Ovary (tissue), 3 donors: ENCODE data around the gene GNG14.

Source experiments
- EP300 ChIP-seq: sonication (generic); formaldehyde crosslinking; IDR thresholded peaks from one replicate; pipeline ENCODE4 v1.6.1; 2017; ENCODE audit warnings: antibody characterized with exemption
- POLR2A ChIP-seq: fragments of 450-650 bp; IDR thresholded peaks from one replicate; pipeline ENCODE4 v1.6.1; 2017; ENCODE audit warnings: antibody characterized with exemption, mild to moderate bottlenecking, moderate library complexity
- TF ChIP-seq, protein P1 (sequence below), 3 donors: fragments of 450-650 bp in 2 of 3; fragments of 200-600 bp in 1 of 3; IDR thresholded peaks; one replicate each; pipeline versions ENCODE4 v1.5.1 to v1.8.0; 2016 to 2022; ENCODE audit warnings: antibody characterized with exemption in 3 of 3, mild to moderate bottlenecking in 1 of 3
- donor health status: DM: no; HTN: no; CAD: no.

- TF ChIP-seq, protein P1, sequence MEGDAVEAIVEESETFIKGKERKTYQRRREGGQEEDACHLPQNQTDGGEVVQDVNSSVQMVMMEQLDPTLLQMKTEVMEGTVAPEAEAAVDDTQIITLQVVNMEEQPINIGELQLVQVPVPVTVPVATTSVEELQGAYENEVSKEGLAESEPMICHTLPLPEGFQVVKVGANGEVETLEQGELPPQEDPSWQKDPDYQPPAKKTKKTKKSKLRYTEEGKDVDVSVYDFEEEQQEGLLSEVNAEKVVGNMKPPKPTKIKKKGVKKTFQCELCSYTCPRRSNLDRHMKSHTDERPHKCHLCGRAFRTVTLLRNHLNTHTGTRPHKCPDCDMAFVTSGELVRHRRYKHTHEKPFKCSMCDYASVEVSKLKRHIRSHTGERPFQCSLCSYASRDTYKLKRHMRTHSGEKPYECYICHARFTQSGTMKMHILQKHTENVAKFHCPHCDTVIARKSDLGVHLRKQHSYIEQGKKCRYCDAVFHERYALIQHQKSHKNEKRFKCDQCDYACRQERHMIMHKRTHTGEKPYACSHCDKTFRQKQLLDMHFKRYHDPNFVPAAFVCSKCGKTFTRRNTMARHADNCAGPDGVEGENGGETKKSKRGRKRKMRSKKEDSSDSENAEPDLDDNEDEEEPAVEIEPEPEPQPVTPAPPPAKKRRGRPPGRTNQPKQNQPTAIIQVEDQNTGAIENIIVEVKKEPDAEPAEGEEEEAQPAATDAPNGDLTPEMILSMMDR (IDR thresholded peaks at IDR 0.05) = no peak
- TF ChIP-seq POLR2A (no peak), EP300 (no peak)
Measured at GRCh38 chr19:12723381-12723640, 35.5 kb downstream of the GNG14 start.
